OCI-M2 (cell line): ENCODE data around the gene HTATIP2.
"Not testable (repeated sequence)": the region's sequence is repeated elsewhere in the genome, so short reads cannot be mapped to it uniquely, and the experiment has no call there.

Experiments
- DNase-seq: peaks from one replicate; lab custom pipeline; 2025; ENCODE audit not compliant: unreplicated experiment; lab: John Stamatoyannopoulos, UW

Gene HTATIP2

DNA sequence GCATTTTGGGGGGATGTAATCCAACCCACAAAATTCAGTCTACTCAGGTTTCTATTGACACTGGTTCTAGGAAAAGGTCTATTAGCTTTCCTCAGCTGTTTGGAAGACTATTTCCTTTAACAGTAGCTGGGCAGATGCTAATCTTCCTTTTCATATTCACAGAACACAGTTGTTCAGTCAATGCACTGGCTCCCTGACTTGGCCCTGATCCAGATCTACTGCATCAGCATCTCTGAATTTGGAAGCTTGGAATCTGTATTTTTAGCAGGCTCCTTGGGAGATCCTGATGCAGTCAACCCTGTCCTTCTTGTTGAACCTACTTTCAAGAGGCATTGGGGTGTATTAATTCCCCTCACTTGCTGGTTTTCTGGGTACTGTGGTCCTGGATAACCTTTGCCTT lies 6.3 kb downstream of the HTATIP2 start:
- DNase-seq, result no peak

DNA sequence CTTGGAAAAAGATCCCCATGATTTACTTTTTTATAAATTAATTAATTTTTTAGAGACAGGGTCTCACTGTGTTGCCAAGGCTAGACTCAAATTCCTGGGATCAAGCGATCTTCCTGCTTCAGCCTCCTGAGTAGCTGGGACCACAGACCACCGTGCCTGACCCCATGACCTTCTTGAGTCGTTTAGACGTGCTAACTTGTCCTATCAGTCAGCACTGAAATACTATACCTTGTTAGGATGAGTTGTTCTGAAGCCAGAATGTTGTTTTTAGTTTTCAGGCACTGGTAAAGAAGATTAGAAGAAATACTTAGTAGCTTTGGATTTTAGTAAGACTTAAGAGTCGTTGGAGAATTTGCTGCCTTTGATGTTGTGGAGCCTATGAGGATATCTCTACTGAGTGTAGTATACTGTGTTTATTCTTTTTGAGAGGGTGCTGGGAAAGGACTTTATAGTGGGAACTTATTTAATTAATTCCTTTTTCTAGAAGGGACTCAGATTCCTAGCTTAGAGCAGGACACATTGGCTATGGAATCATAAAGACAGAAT lies 8.6 kb downstream of the HTATIP2 start:
- DNase-seq, result no peak

DNA sequence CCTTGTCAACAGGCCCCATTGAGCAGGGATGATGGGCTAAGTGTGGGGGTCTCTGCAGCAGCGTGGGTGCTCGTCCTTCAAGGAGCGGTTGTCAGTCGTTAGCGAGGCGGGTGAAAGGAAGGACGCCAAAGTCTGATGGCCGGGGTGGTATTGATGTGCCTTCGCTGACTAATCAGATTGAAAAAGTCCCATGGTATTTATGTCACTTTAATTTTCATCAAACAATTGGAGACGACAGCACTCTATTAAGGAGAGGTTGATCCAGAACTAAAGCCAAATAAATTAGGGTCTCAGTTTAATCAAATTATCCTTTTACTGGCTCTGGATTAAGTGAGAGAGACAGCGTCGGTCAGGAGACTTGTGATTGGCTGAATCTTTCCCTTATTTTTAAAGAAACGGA lies 9.6 kb downstream of the HTATIP2 start:
- DNase-seq, result no peak

DNA sequence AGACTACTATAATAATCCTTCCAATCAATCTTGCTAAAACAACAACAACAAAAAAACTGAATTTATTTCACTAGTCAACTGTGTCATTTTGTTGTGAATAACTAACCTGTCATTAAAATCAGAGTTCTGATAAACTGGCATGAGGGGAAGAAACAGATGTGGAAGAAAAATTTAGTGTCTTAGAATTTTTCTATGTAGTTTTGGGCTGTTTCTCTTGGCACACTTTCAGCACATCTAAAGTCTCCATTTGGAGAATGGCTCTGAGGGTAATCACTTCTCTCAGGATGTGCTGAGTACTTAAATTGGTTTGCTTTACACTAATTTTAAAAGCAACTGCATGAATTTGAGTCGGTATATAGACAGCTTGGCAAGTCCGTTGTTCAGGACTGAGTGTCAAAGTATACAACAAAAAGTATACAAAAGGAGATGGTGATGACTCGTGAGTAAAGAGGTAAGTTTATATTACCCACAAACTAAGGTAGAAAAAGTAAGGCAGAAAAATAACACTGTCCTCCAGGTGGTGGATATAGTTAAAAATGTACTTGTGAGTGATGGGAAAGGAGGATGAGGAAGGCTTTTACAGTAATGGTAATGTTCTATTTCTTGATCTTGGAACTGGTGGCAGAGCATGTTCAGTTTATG lies 10.2 kb downstream of the HTATIP2 start:
- no peak for DNase-seq

DNA sequence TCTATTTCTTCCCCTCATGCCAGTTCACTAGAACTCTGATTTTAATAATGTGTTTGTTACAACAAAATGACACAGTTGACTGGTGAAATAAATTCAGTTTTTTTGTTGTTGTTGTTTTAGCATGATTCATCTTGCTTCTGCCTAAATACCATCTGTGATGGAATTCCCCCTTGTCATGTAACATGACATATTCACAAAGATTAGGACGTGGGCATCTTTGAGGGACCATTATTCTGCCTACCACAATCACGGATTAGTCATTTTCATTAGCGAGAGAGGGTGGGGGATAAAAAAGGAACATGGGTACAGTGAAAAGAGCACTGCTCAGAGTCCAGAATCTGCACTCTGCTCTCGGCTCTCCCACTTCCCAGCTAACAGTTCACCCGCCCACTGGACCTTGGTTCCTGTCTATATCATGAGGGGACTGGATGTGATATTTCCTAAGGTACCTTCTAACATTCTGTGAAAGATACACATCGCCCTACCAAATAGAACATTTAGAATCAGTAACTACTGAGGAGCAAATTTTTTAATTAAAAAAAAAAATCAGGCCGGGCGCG lies 11.3 kb downstream of the HTATIP2 start:
- DNase-seq, result no peak

DNA sequence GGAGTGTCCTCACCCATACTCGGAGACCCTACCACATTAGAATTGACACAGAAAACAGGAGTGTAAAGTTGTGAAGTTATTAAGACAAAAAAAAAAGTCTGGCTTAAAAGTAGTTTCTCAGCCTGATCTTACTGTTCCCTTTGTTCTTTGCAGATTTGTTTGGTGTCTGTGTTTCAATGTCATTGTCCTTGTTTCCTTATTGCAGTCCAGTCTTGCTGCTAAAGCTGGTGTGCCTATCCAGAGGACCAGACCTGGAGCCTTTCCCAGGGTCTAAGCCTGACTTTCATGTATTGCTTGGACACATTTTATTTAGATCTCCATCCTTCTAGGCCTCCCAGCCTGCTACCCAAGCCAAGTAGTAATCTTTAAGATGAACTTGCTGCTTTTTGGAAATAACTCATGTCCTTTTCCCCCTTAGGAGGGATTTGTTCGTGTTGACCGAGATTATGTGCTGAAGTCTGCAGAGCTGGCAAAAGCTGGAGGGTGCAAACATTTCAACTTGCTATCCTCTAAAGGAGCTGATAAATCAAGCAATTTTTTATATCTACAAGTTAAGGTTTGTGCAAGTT lies 12.7 kb downstream of the HTATIP2 start:
- no peak for DNase-seq

DNA sequence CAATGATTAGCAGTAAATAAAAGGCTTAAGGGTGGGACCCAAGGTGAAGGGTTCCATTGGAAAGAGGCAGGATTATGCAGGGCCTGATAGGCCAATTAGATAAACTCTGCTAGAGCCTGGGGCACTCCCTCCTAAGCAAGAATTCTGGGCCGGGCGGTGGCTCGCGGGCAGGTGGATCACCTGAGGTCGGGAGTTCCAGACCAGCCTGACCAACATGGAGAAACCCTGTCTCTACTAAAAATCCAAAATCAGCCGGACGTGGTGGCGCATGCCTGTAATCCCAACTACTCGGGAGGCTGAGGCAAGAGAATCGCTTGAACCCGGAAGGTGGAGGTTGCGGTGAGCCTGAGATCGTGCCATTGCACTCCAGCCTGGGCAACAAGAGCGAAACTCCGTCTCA lies 22.5 kb downstream of the HTATIP2 start:
- not testable (repeated sequence) for DNase-seq

DNA sequence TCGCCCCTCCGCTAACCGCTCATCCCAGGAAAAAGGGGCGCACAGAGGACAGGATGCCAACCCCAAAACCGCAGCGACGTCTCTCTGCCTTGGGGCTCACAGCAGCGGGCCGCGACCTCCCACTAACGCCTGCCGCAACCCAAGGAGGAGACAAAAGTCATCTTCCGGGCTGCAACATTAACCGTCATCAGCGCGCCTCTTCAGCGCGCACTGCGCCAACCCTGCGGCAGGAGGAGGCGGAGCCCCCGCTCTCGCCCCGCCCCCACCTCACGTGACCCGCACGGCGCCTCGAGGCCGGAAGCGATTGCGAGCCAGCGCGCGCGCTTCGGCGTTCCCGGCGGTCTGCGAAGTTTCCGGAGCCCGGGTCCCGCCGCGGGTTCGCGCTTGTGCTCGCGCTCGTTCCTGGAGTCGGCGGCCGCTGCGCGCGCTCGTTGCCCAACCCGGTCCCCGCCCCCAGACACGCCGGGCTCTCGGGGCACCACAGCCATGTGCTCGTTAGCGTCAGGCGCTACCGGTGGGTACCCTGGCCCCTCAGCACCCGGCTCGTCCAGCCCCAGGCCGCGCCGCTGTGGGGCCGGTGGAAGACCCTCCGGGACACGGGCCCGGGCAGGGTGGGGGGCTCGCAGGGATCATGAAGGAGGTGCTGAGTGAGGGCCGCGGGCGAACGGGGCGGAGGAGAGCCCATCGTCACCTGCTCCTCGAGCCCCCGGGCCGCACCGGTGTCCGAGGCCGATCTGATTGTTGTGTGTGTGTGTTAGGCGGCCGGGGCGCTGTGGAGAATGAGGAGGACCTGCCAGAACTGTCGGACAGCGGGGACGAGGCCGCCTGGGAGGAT lies 24.0 kb downstream of the HTATIP2 start, which contains the start of gene PRMT3:
Gene PRMT3, plus strand, starts transcription at position 456 of the 835 bp plus-strand sequence. Its CDS starts 31 bp downstream, at position 487.
- peak; percentile 41 for DNase-seq

DNA sequence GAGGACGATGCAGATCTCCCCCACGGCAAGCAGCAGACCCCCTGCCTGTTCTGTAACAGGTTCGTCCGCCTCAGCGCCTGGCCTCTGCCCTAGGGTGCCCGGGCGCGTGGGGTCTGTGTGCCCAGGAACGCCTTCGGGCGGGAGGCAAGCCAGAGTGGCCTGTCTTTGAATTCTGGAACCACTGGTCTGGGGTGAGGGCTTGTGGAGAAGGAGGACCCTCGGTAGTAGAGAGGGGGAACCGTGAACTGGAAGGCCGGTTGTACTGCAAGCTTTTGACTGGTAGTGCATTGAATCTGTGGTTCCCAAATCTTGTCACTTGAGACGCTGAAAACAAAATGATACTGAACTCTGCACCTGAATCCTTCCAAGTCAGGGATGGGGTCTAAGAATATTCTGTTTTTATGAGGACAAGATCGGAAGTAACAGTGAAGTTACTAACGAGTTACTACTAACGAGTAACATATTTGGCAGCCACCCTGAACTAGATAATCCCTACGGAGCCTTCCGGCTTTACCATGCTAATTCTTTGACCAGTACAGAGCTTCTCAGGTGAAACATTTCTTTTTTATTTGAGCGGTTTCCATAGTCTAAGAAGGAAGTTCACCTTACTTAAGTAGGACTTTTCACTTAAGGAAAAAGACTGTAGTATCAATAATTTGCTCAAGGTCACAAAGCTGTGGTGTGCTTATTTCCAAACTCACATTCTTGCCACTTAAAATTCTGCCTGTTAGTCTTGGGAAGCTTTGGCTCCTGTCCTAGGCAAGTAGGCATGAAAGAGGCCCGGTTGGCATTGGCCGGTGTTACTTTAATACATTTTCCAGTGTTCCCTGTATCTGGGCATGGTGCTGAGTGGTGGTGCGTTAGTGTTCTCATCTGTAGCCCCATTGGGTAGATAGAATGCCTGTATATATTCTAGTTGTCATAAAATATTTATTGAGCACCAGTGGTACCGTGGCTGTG lies 24.9 kb downstream of the HTATIP2 start:
- no peak for DNase-seq

DNA sequence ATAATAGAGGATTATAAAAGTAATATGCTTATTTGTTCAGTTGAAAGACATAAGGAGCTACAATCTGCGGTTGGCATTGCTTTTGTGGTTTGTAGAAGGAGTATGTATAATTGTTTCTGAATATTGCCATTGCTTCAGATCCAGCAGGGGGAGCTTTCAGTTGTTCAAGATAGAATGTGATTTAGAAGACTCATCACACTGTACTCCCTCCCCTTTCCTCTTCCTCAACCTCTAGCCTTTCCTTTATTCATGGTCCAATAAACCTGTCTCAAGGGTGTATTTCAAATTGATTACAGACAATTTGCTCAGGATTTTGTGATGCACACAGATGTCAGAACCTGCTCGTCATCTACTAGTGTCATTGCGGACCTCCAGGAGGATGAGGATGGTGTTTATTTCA lies 33.8 kb downstream of the HTATIP2 start:
- DNase-seq, result no peak

DNA sequence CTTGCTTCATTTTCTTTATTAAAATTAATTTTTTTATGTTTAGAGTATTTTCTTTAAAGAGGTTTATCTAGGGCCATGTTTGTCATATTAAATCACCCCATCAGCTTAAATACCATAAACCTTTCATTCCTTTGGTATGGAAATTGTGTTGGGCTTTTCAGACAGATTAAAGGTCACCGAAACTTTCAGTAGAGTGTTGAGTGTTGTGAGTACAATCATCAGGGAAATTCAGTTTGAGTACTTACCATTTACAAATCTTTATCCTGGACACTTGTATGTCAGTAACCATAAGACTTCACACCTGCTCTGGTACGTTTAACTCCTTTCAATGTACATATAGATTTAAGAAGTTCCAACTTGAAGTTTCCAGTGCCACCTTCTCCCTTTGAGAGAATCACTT lies 36.0 kb downstream of the HTATIP2 start:
- no peak for DNase-seq

DNA sequence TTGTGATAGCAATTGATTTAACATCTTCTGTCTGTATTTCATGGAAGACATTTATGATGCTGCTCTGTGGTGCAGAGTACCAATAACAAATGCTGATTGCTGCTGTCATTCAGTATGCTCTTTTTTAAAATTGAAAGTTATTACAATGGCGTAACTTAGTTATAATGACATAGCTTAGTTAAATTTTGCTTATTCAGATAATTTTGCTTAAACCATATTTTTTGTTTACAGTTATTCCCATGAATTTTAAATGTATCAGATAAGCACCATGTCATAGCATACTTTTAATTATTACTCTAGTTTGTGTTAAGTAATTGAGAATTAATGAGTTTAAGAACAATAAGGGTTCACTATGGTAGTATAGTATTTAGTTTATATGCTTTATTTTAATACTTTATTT lies 39.5 kb downstream of the HTATIP2 start:
- DNase-seq, result no peak

DNA sequence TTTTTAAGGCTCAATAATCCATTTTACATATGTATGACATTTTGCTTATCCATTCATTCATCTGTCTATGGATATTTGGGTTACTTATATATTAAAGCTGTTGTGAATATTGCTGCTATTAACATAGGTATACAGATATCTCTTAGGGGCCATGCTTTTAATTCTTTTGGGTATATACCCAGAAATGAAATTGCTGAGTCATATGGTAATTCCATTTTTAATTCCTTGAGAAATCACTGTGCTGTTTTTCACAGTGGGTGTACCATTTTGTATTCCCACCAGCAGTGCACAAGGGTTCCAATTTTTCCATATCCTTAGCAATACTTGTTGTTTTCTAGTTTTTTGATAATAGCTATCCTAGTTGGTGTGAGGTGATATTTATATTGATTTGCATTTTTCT lies 43.0 kb downstream of the HTATIP2 start:
- no peak for DNase-seq

DNA sequence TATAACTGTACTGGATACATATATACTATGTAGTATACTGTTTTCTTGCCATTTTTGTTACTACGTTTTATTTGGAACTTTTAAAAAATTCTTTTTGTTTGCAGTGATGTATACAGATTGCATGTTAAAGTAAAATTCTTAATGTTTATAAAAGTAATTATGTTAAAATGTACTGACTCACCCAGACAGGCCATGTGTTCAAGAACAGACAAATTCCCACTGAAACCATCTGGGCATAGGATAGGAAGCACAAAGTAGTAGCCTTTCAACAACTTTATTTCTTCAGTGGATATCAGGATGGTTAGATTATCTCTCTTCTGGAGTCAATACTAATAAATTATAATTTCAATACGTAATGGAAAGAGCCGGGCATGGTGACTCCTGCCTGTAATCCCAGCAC lies 43.8 kb downstream of the HTATIP2 start:
- DNase-seq, result no peak

DNA sequence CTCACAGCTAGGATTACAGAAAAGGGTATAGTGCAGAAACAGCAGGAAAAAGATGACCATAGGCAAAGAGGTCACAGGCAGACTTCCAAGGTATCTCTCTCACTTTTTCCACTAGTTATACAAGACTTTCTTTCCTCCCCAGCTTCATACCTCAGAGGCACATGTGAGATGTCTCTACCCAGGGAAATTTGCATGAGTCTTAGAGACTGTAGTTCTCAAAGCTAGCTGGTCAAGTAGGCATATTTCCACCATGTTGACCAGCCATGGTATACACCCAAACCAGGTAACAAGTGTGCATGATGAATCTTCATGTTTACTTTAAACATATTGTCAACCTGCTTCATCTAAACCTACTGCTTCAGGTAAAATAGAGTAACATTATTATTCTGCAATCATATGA lies 51.9 kb downstream of the HTATIP2 start:
- DNase-seq, result no peak

DNA sequence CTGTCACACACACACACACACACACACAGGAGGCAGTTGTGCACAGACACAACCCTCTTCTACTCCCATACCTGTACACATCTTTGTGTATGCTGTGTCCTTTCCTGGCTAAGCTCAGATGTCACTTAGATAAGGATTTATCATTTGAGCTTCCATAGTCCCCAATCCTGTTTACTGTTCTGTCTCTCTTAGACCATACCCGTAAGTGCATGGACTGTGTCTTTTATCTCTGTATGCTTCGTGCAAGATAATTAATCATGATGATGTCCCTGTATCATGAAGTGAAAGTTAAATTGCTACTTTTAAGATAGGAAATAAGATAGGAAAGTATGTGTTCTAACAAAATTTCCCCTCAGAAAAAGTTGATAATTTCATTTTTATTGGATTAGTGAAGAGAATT lies 54.3 kb downstream of the HTATIP2 start:
- DNase-seq, result no peak

DNA sequence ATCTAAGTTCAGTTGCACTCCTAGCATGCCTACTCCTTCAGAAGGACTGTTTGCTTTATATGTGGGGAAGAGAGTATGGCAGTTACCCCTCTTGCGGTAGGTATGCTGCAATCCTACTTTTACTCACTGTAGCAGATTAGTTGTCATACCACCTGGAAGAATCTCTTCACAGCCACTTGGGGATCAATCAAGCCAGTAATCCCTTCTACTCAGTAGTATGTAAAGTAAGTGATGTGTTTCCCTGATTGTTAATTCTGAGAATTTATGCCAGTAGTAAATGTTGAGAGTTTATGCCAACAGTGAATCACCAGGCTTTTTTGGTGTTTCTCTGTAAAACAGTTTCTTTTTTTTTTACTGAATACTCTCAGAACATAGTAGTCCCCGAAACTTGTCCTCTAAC lies 58.4 kb downstream of the HTATIP2 start:
- DNase-seq, result no peak

DNA sequence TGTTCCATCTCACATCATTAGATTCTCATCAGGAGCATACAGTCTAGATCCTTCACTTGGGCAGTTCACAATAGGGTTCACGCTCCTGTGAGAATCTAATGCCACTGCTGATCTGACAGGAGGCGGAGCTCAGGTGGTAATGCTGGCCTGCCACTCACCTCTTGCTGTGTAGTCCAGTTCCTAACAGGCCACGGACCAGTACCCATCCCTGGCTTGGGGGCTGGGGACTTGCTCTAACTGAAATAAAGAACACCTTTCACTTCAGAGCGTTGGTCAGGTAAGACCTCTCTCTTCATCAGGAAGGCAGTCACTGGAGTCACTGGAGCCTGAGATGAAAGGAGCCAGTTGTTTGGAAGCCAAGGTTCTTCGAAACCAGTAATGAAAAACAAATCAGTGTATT lies 65.7 kb downstream of the HTATIP2 start:
- DNase-seq, result no peak
